Common myeloid progenitor, CD34-positive (primary cell): Measurements from ENCODE around the gene RNF152.
"Not testable (repeated sequence)": the region's sequence is repeated elsewhere in the genome, so short reads cannot be mapped to it uniquely, and the experiment has no call there.

Experiments used
- CTCF ChIA-PET: fragments of 350-600 bp; sonication (Branson Sonifier 250); formaldehyde crosslinking; loops from one replicate; lab custom pipeline; 2021; ENCODE audit warnings: antibody characterized with exemption; lab: Charles Lee
- POLR2A ChIA-PET: fragments of 350-600 bp; sonication (Branson Sonifier 250); formaldehyde crosslinking; loops from one replicate; lab custom pipeline; 2021; ENCODE audit warnings: antibody characterized with exemption; lab: Charles Lee
- DNase-seq, 3 donors: peaks; one replicate each; pipeline versions ENCODE4 v3.0.0 to v3.0.0-alpha.2; 2013
- H3K27ac ChIP-seq, 2 experiments: 1 replicate in 1 of 2; 2 replicates in 1 of 2; pipeline ENCODE4 v1.7.0; 2013; ENCODE audit warnings: inconsistent platforms in 2 of 2, low read length in 2 of 2, mild to moderate bottlenecking in 2 of 2, low read depth in 1 of 2, moderate library complexity in 1 of 2; ENCODE audit not compliant: severe bottlenecking in 2 of 2, insufficient read depth in 1 of 2, poor library complexity in 1 of 2
- H3K27me3 ChIP-seq, 5 experiments: replicated peaks in 2 of 5; 1 replicate in 3 of 5; 2 replicates in 2 of 5; pipeline versions ENCODE4 v1.6.1 to v1.7.0; 2013; ENCODE audit warnings: low read length in 4 of 5, mild to moderate bottlenecking in 2 of 5, moderate library complexity in 2 of 5, inconsistent platforms in 1 of 5; ENCODE audit not compliant: insufficient read depth in 5 of 5, control insufficient read depth in 4 of 5
- H3K36me3 ChIP-seq, 4 experiments: 1 replicate in 2 of 4; 2 replicates in 2 of 4; pipeline versions ENCODE4 v1.6.1 to v1.7.0; 2013; ENCODE audit warnings: low read length in 3 of 4, control low read depth in 1 of 4, mild to moderate bottlenecking in 1 of 4; ENCODE audit not compliant: control insufficient read depth in 4 of 4, insufficient read depth in 4 of 4
- H3K4me1 ChIP-seq, 4 experiments: 1 replicate in 3 of 4; 2 replicates in 1 of 4; pipeline versions ENCODE4 v1.6.1 to v1.7.1; 2013; ENCODE audit warnings: low read length in 3 of 4, mild to moderate bottlenecking in 3 of 4, control low read depth in 1 of 4, inconsistent platforms in 1 of 4, moderate library complexity in 1 of 4; ENCODE audit not compliant: control insufficient read depth in 4 of 4, insufficient read depth in 4 of 4; ENCODE audit errors: control extremely low read depth in 1 of 4
- H3K4me3 ChIP-seq, 7 experiments: 1 replicate in 4 of 7; 2 replicates in 3 of 7; pipeline versions ENCODE4 v1.5.1 to v1.7.0; 2013; ENCODE audit warnings: mild to moderate bottlenecking in 7 of 7, low read length in 6 of 7, moderate library complexity in 6 of 7, inconsistent platforms in 2 of 7, low read depth in 2 of 7, control low read depth in 1 of 7; ENCODE audit not compliant: insufficient read depth in 4 of 7, control insufficient read depth in 1 of 7; ENCODE audit errors: extremely low read depth in 1 of 7
- H3K9me3 ChIP-seq, 5 experiments: 1 replicate in 4 of 5; 2 replicates in 1 of 5; pipeline versions ENCODE4 v1.6.1 to v1.7.1; 2013; ENCODE audit warnings: low read length in 4 of 5, mild to moderate bottlenecking in 2 of 5, inconsistent platforms in 1 of 5, low read depth in 1 of 5, moderate library complexity in 1 of 5; ENCODE audit not compliant: control insufficient read depth in 4 of 5, insufficient read depth in 2 of 5; ENCODE audit errors: control extremely low read depth in 1 of 5
- WGBS: methylation state at CpG from one replicate; pipeline ENCODE4 v1.1.5; 2013; ENCODE audit not compliant: insufficient coverage; 5-methylcytosine and 5-hydroxymethylcytosine counted together

The RNF152 gene

GRCh38 chr18:61815885-61816470, 76.8 kb downstream of the RNF152 start:
- no peak for DNase-seq
- no peak overlapping the region for H3K27ac ChIP-seq
- no peaks in the 10 kb centered on the region for H3K36me3 ChIP-seq
- WGBS: 97% methylated on average over 29 of the region's 29 CpGs
- no peaks in the 10 kb centered on the region for H3K9me3 ChIP-seq
- H3K4me1 ChIP-seq: no peaks in the 10 kb centered on the region
- POLR2A ChIA-PET: no interaction called here
- H3K4me3 ChIP-seq: no peak overlapping the region
- H3K27me3 ChIP-seq: no peaks in the 10 kb centered on the region
- CTCF ChIA-PET: no interaction called here

DNA sequence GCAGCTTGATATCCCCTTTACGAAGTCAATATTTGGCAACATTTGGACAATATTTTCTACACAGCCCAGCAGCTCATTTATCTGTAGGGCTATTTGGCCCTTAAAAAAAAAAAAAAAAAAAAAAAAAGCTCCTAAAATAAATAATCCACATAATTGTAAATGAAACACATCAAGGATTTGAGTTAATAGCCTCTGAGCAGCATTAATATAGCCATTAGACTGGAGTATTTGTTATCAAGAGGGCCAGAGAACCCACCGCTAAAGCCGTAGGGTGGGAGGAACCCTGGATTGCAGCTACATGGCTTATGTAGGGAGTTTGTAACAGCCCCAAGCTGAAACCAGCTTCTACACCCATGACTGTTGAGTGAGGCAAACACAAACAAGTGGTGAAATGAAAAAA, 84.5 kb downstream of the RNF152 start:
- WGBS: 100% methylated on average over 3 of the region's 3 CpGs
- Histone ChIP-seq H3K36me3 (no peaks in the 10 kb centered on the region), H3K27ac (no peak overlapping the region), H3K9me3 (no peaks in the 10 kb centered on the region), H3K27me3 (no peaks in the 10 kb centered on the region), H3K4me3 (no peak overlapping the region), H3K4me1 (no peaks in the 10 kb centered on the region)
- CTCF ChIA-PET: no interaction called here
- POLR2A ChIA-PET: no interaction called here
- no peak for DNase-seq

- Histone ChIP-seq H3K27ac (no peak overlapping the region), H3K4me3 (no peak overlapping the region), H3K27me3 (peaks cover 0 to 2% (median 0%) of the 10 kb centered on the region in 5 experiments), H3K9me3 (no peaks in the 10 kb centered on the region), H3K4me1 (no peaks in the 10 kb centered on the region), H3K36me3 (no peaks in the 10 kb centered on the region)
- WGBS: 90% methylated on average over 2 of the region's 2 CpGs
- CTCF ChIA-PET: no interaction called here
- POLR2A ChIA-PET: no interaction called here
- DNase-seq: no peak
Observed at GRCh38 chr18:61803393-61803792, 89.4 kb downstream of the RNF152 start.

DNA sequence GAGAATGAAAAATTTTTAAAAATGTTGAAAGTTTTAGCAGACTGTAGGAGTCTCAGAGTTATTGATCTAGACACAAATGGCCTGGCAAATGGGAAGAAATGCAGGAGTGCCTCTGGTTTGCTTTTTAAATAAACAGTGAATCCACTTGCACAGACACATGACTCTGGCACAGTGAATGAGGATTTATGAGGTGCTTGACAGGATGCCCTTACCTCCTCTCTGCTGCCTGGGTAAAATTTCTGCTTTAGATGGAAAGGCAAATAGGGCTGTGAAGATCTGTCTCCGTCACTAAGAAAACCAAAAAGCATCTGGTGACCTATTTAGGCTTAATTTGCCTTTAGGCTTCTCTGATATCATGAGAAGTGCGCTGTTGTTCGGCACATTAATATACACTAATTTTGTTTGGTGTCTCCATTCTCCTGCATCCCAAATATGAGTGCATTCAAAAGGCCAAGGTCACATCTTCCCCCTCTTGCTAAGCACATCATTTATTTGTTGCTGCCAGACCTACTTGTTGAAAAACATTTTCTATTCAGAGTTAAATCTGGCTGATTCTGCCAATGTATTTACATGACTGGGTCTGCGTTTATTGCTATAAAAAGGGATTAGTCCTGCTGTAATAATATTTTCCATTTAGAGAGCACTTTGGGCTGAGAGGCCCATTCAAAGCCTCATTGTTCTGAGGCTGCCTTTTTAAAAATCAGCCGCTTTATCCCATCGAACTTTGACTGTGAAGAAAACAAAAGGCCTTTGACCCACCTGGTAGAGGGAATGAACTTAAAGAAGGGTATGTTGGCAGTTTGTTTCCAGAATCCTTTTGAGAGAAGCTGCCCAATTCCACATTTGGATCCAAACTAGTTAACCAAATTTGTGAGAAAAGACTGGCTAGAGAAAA, 94.9 kb downstream of the RNF152 start:
- no peaks in the 10 kb centered on the region for H3K36me3 ChIP-seq
- CTCF ChIA-PET: no interaction called here
- peaks cover 0 to 6% (median 0%) of the 10 kb centered on the region in 5 experiments for H3K9me3 ChIP-seq
- peaks cover 0 to 2% (median 0%) of the 10 kb centered on the region in 5 experiments for H3K27me3 ChIP-seq
- POLR2A ChIA-PET: no interaction called here
- no peak for DNase-seq
- H3K27ac ChIP-seq: no peak overlapping the region
- H3K4me1 ChIP-seq: no peaks in the 10 kb centered on the region
- 100% methylated on average over 6 of the region's 6 CpGs for WGBS
- no peak overlapping the region for H3K4me3 ChIP-seq

DNA sequence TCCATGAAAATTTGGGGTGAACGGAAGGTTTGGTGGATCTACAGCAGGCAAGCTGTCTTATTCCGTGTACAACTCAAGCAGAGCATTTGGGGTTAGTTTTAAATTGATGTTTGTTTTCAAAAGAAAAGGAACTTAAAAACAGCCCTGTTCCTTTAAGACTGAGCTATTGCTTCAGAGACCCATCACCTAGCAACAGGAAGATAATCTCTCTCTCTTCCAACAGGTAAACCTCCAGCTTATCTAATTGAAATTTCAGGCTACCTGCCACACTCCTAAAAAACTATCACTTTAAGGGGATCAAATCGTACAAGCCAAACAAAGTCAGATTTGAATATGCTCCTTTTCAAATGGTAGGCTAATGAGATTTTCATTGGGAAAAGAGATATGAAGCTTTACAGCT, 101.8 kb downstream of the RNF152 start:
- CTCF ChIA-PET: no interaction called here
- Histone ChIP-seq H3K9me3 (peaks cover 0 to 7% (median 0%) of the 10 kb centered on the region in 5 experiments), H3K4me1 (no peaks in the 10 kb centered on the region), H3K27me3 (peaks cover 0 to 2% (median 0%) of the 10 kb centered on the region in 5 experiments), H3K36me3 (no peaks in the 10 kb centered on the region), H3K27ac (no peak overlapping the region), H3K4me3 (no peak overlapping the region)
- WGBS: 100% methylated on average over 2 of the region's 3 CpGs
- POLR2A ChIA-PET: no interaction called here
- no peak for DNase-seq

- H3K4me1 ChIP-seq, POLR2A ChIA-PET, DNase-seq, H3K4me3 ChIP-seq, CTCF ChIA-PET, H3K27me3 ChIP-seq, H3K9me3 ChIP-seq, H3K36me3 ChIP-seq, H3K27ac ChIP-seq: not testable (repeated sequence)
- no CpG with 5 or more reads among the region's 1 CpG for WGBS
Observed at GRCh38 chr18:61787011-61787670, 105.7 kb downstream of the RNF152 start.

DNA sequence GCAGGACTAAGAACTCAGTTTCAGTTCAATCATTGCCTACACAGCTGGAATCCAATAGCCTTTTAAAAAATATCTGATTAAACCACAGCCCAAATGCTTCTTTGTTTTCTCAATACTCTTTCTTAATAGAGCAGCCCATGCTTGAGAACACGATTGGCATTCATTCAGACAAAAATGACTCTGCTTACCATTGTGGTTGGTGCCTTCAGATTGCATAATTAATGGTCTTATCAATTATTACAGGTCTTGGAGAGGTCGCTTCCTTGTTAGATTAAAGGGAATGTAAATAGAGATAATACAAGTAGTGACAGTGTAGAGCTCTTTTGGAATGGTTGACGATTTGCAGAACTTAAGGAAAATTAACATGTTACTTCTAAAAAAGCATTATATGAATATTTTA, 107.2 kb downstream of the RNF152 start:
- no CpG with 5 or more reads among the region's 3 CpGs for WGBS
- H3K27ac ChIP-seq: no peak overlapping the region
- peaks cover 0 to 7% (median 0%) of the 10 kb centered on the region in 5 experiments for H3K9me3 ChIP-seq
- no peaks in the 10 kb centered on the region for H3K36me3 ChIP-seq
- POLR2A ChIA-PET: no interaction called here
- H3K4me1 ChIP-seq: no peaks in the 10 kb centered on the region
- CTCF ChIA-PET: no interaction called here
- peaks cover 0 to 4% (median 0%) of the 10 kb centered on the region in 5 experiments for H3K27me3 ChIP-seq
- DNase-seq: peak; percentile 28 to 45 (median 35)
- no peak overlapping the region for H3K4me3 ChIP-seq
